Daoy (cell line): ENCODE results near the gene THSD8. TPM values are rescaled to one million over a fixed set of nuclear protein-coding genes. Genes with fewer than 3 reads are reported as not detected.
"Not testable (repeated sequence)": the region's sequence is repeated elsewhere in the genome, so short reads cannot be mapped to it uniquely, and the experiment has no call there.

ENCODE experiments used
- DNase-seq: peaks from one replicate; pipeline ENCODE4 v3.0.0-alpha.2; 2015; ENCODE audit warnings: low read depth
- total RNA-seq: library from RNA; depleted of rRNA; stranded (reverse); fragments of >200 nt; shearing (Covaris generic); gene quantifications from 2 replicates; pipeline ENCODE4 v1.2.3, GENCODE V29; 2014

Gene THSD8
- total RNA-seq, 1 experiment from 2014 or later, result not detected

GRCh38 chr19:12792051-12792852, 9.6 kb upstream of the THSD8 start:
- DNase-seq, result peak; percentile 85

- DNase-seq, result no peak
Measured at GRCh38 chr19:12792853-12793289, 9.0 kb upstream of the THSD8 start.

- peak; percentile 98 for DNase-seq
Measured at GRCh38 chr19:12793290-12794195, 8.3 kb upstream of the THSD8 start.

- no peak for DNase-seq
Measured at GRCh38 chr19:12794196-12794941, 7.5 kb upstream of the THSD8 start.

GRCh38 chr19:12794971-12795381, 6.9 kb upstream of the THSD8 start:
- DNase-seq, result no peak

GRCh38 chr19:12796146-12797071, 5.5 kb upstream of the THSD8 start:
- peak; percentile 87 for DNase-seq

GRCh38 chr19:12797141-12797587, 4.7 kb upstream of the THSD8 start:
- no peak for DNase-seq

GRCh38 chr19:12797607-12798006, 4.3 kb upstream of the THSD8 start:
- not testable (repeated sequence) for DNase-seq

GRCh38 chr19:12799742-12800465, 2.0 kb upstream of the THSD8 start:
- no peak for DNase-seq

GRCh38 chr19:12800466-12800770, 1.5 kb upstream of the THSD8 start:
- DNase-seq, result no peak

- DNase-seq, result no peak
Measured at GRCh38 chr19:12800923-12801465, 875 bp upstream of the THSD8 start.

GRCh38 chr19:12802267-12803106, 618 bp downstream of the THSD8 start:
- no peak for DNase-seq

GRCh38 chr19:12804051-12804450, 2.2 kb downstream of the THSD8 start:
- DNase-seq, result no peak

- peak; percentile 96 for DNase-seq
Measured at GRCh38 chr19:12806242-12807081, 4.6 kb downstream of the THSD8 start, which contains the start of gene RNASEH2A. TSS of gene RNASEH2A (plus strand) at chr19:12806584. CDS start at chr19:12806674, 90 bp downstream.

GRCh38 chr19:12815088-12815487, 13.2 kb downstream of the THSD8 start:
- DNase-seq, result no peak

- DNase-seq, result not testable (repeated sequence)
Measured at GRCh38 chr19:12817188-12817587, 15.3 kb downstream of the THSD8 start.

GRCh38 chr19:12817810-12818209, 15.9 kb downstream of the THSD8 start:
- DNase-seq, result not testable (repeated sequence)

GRCh38 chr19:12821761-12822160, 19.9 kb downstream of the THSD8 start:
- no peak for DNase-seq
